GM18499 (cell line): ENCODE results near the gene CLPTM1.
A peak's percentile ranks its signal among the peaks of the same experiment; 100 is the strongest.

ENCODE experiments used
- ATAC-seq: cut with Tn5 transposase; IDR thresholded peaks from one replicate; pipeline ENCODE4 v1.9.1; 2021; ENCODE audit warnings: moderate number of reproducible peaks; ENCODE audit not compliant: insufficient read depth, unreplicated experiment

Gene CLPTM1

GRCh38 chr19:45003485-45003884 is 48.3 kb downstream of the CLPTM1 start:
- ATAC-seq, result no peak

GRCh38 chr19:45005787-45006186 is 50.6 kb downstream of the CLPTM1 start:
- no peak for ATAC-seq

GRCh38 chr19:45008552-45008951 is 53.4 kb downstream of the CLPTM1 start:
- no peak for ATAC-seq

- no peak for ATAC-seq
Observed at GRCh38 chr19:45009625-45010255, 54.6 kb downstream of the CLPTM1 start.

- ATAC-seq, result no peak
Observed at GRCh38 chr19:45010306-45010705, 55.1 kb downstream of the CLPTM1 start.

- ATAC-seq, result no peak
Observed at GRCh38 chr19:45011959-45012358, 56.8 kb downstream of the CLPTM1 start.

GRCh38 chr19:45016388-45017314 is 61.5 kb downstream of the CLPTM1 start:
- peak; percentile 65 for ATAC-seq

- no peak for ATAC-seq
Observed at GRCh38 chr19:45019187-45019586, 64.0 kb downstream of the CLPTM1 start.

- ATAC-seq, result no peak
Observed at GRCh38 chr19:45020071-45020470, 64.9 kb downstream of the CLPTM1 start.

GRCh38 chr19:45021971-45022370 is 66.8 kb downstream of the CLPTM1 start:
- ATAC-seq, result no peak

- ATAC-seq, result no peak
Observed at GRCh38 chr19:45023048-45023447, 67.9 kb downstream of the CLPTM1 start.

GRCh38 chr19:45025264-45025663 is 70.1 kb downstream of the CLPTM1 start:
- ATAC-seq, result no peak

- ATAC-seq, result no peak
Observed at GRCh38 chr19:45027371-45027770, 72.2 kb downstream of the CLPTM1 start.

GRCh38 chr19:45030825-45031224 is 75.6 kb downstream of the CLPTM1 start:
- ATAC-seq, result no peak

GRCh38 chr19:45032421-45032820 is 77.2 kb downstream of the CLPTM1 start:
- no peak for ATAC-seq

- ATAC-seq, result no peak
Observed at GRCh38 chr19:45035755-45036154, 80.6 kb downstream of the CLPTM1 start.

GRCh38 chr19:45037393-45038169 is 82.4 kb downstream of the CLPTM1 start:
- ATAC-seq, result no peak

- ATAC-seq, result no peak
Observed at GRCh38 chr19:45038931-45039893, 84.0 kb downstream of the CLPTM1 start, which contains the start of gene CLASRP. Gene CLASRP, plus strand, starts transcription at chr19:45039045. Its CDS starts 1,168 bp downstream, at chr19:45040213.

GRCh38 chr19:45040059-45040771 is 85.0 kb downstream of the CLPTM1 start:
- no peak for ATAC-seq
